Ureter (tissue), 1 donor: ENCODE results near the gene KRTAP4-16. TPM values are rescaled to one million over a fixed set of nuclear protein-coding genes. Genes with fewer than 3 reads are reported as not detected.
"Not testable (repeated sequence)": the region's sequence is repeated elsewhere in the genome, so short reads cannot be mapped to it uniquely, and the experiment has no call there.

Experiments
- DNase-seq: peaks from one replicate; pipeline ENCODE4 v3.0.0-alpha.2; 2020; ENCODE audit warnings: low spot score
- total RNA-seq: library from RNA; stranded (reverse); gene quantifications from one replicate; pipeline ENCODE4 v1.2.4, GENCODE V29; 2023
- donor health status: DM: yes; HTN: yes; CAD: no.

The KRTAP4-16 gene
- total RNA-seq, 1 donor from 2014 or later = not detected

GRCh38 chr17:41119696-41120690 lies 18.0 kb upstream of the KRTAP4-16 start:
- DNase-seq = not testable (repeated sequence)

- DNase-seq = no peak
Observed at GRCh38 chr17:41118721-41119120, 16.7 kb upstream of the KRTAP4-16 start.

GRCh38 chr17:41117846-41118386 lies 15.9 kb upstream of the KRTAP4-16 start, which contains the start of gene KRTAP4-11:
Gene KRTAP4-11, minus strand, starts transcription at chr17:41118373. Its CDS starts 58 bp downstream, at chr17:41118315.
- DNase-seq = not testable (repeated sequence)

- no peak for DNase-seq
Observed at GRCh38 chr17:41116297-41116696, 14.3 kb upstream of the KRTAP4-16 start.

GRCh38 chr17:41111151-41111885 lies 9.3 kb upstream of the KRTAP4-16 start:
- no peak for DNase-seq

GRCh38 chr17:41108728-41109386 lies 6.8 kb upstream of the KRTAP4-16 start:
- not testable (repeated sequence) for DNase-seq

- DNase-seq = no peak
Observed at GRCh38 chr17:41107941-41108450, 6.0 kb upstream of the KRTAP4-16 start.

- DNase-seq = not testable (repeated sequence)
Observed at GRCh38 chr17:41105347-41105746, 3.3 kb upstream of the KRTAP4-16 start, which contains the start of gene KRTAP4-9. Gene KRTAP4-9, plus strand, starts transcription at chr17:41105389. Its CDS starts 0 bp downstream, at chr17:41105389.

- DNase-seq = not testable (repeated sequence)
Observed at GRCh38 chr17:41104386-41105038, 2.5 kb upstream of the KRTAP4-16 start.

- no peak for DNase-seq
Observed at GRCh38 chr17:41103896-41104295, 1.9 kb upstream of the KRTAP4-16 start.

GRCh38 chr17:41099682-41100480 lies 2.1 kb downstream of the KRTAP4-16 start:
- DNase-seq = not testable (repeated sequence)

GRCh38 chr17:41098481-41098880 lies 3.5 kb downstream of the KRTAP4-16 start:
- DNase-seq = no peak

GRCh38 chr17:41098042-41098441 lies 4.0 kb downstream of the KRTAP4-16 start, which contains the start of gene KRTAP4-8:
Gene KRTAP4-8, minus strand, starts transcription at chr17:41098142. Its CDS starts 58 bp downstream, at chr17:41098084.
- DNase-seq = no peak

- DNase-seq = no peak
Observed at GRCh38 chr17:41096055-41096454, 6.0 kb downstream of the KRTAP4-16 start.

- DNase-seq = not testable (repeated sequence)
Observed at GRCh38 chr17:41088760-41089352, 13.2 kb downstream of the KRTAP4-16 start.

GRCh38 chr17:41084100-41084856 lies 17.7 kb downstream of the KRTAP4-16 start, which contains the start of gene KRTAP4-7:
Gene KRTAP4-7, plus strand, starts transcription at chr17:41084150. Its CDS starts 57 bp downstream, at chr17:41084207.
- DNase-seq = not testable (repeated sequence)

- DNase-seq = not testable (repeated sequence)
Observed at GRCh38 chr17:41083427-41083826, 18.6 kb downstream of the KRTAP4-16 start.

- DNase-seq = no peak
Observed at GRCh38 chr17:41082626-41083025, 19.4 kb downstream of the KRTAP4-16 start.
